LNCAP (cell line): ENCODE measurements around the gene ESR1.

ENCODE experiments used
- CTCF ChIP-seq: fragments of 450-650 bp; IDR thresholded peaks from 2 replicates; pipeline ENCODE4 v1.5.1; 2017; ENCODE audit warnings: mild to moderate bottlenecking

Gene ESR1

GRCh38 chr6:152057832-152058498 is 250.5 kb downstream of the ESR1 start:
- TF ChIP-seq CTCF: no peak

GRCh38 chr6:152059909-152060308 is 252.4 kb downstream of the ESR1 start:
- no peak for TF ChIP-seq CTCF

- no peak for TF ChIP-seq CTCF
Observed at GRCh38 chr6:152062476-152062875, 255.0 kb downstream of the ESR1 start.

GRCh38 chr6:152063170-152063921 is 255.9 kb downstream of the ESR1 start:
- TF ChIP-seq CTCF: no peak

GRCh38 chr6:152068622-152069261 is 261.3 kb downstream of the ESR1 start:
- no peak for TF ChIP-seq CTCF

- TF ChIP-seq CTCF: no peak
Observed at GRCh38 chr6:152070556-152070955, 263.1 kb downstream of the ESR1 start.

GRCh38 chr6:152071318-152071717 is 263.8 kb downstream of the ESR1 start:
- no peak for TF ChIP-seq CTCF
